ACHN (cell line): Measurements from ENCODE around the gene ZP1.

Experiments
- DNase-seq: peaks from one replicate; pipeline ENCODE4 v3.0.0-alpha.2; 2015
- in situ Hi-C: cut with HindIII; loops from 2 replicates; pipeline ENCODE4 v1.10.0; 2017; ENCODE audit warnings: low sequenced_read_pairs, low pct_ligation_motif_present, low pct_unique_long_range_greater_than_20kb

Gene ZP1

DNA sequence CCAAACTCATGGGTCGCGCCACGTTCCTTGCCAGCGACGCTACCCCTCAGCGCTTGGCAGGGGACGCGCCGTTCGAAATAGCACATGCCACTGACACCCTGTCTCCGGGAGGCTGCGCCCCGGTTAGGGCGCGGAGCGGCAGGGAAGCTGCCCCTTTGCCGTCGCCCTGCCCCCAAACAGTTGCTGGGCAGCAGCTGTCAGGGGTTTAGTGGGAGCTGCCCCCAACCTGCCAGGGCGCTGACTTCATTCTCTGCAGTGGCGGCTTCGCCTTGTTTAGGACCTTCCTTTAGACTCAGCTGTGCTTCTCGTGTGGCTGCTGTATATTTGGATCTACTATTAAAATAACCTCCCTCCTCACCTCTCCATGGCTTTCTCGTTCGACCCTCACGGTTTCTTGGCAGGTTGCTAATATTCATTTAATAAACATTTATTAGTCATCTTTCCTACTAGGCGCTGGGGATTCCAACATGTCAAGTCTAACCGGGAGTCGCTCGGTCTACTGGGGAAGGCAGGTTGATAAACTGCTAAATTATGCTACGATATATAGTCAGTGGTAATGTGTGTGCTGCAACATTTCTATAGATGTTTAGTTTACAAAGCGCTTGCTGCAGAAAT lies 47.4 kb downstream of the ZP1 start:
- in situ Hi-C loops = no loop called here
- DNase-seq = peak; percentile 32

DNA sequence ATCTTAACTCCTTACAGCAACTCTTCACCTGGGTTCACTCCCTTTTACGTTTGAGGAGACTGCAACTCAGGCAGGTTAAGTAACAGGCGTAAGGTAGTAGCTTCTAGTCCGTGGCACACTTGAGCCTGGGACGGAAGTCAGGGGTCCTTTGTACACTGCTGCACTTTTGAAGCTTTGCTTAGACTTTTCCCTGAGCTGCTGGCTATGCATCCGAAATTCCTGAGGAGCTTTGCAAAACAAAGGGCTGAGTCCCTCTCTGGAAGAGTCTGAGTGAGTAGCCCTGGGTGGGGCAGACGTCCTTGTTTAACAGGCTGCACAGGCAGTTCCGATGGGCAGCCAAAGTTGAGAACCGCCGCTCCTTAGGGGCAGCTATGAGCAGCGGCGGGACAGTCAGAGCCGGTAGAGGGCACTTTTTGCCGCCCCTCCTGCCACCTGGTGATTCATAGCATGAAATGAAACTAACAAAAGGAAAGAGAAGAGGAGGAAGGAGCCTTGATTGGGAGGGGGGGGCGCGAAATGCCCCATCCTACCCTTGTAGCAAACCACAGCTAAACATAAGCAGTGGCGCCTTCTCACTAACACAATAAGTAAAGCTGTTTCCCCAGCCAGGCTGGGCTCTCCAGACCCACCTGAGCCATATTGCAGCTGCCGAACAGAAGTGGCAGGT lies 48.0 kb downstream of the ZP1 start:
- peak; percentile 79 for DNase-seq
- in situ Hi-C loops = no loop called here

DNA sequence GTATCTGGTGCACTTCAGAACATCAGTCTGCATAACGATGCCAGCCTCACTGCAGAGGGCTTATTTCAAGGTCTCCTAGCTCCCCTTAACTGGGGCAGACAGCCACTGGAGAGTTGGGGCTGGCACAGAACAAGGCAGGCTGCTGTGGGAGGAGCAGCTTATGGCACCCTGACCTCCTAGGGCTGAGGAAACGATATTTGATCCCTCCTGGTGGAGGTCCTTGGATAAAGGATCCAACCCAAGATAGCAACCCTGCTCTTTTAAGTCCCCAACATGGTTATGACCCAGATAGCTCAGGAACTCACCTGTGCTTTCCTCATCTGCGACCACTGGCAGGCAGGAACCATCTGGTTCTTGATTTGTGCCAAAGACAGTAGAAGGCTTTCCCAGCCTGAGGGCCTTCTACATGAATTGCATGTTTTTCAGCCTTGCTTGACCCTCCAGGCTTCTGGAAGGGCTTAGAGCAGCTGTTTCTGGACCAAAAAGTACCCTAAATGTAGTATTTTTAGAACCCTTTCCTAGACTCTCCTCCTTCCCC lies 49.4 kb downstream of the ZP1 start:
- in situ Hi-C loops = no loop called here
- DNase-seq = no peak

- no peak for DNase-seq
- in situ Hi-C loops = no loop called here
Observed at GRCh38 chr11:60917267-60917666, 49.9 kb downstream of the ZP1 start.

- in situ Hi-C loops = no loop called here
- no peak for DNase-seq
Observed at GRCh38 chr11:60918251-60918938, 51.1 kb downstream of the ZP1 start.

- DNase-seq = peak; percentile 39
- in situ Hi-C loops = no loop called here
Observed at GRCh38 chr11:60918939-60919265, 51.6 kb downstream of the ZP1 start.

GRCh38 chr11:60919320-60919719 lies 52.0 kb downstream of the ZP1 start:
- in situ Hi-C loops = no loop called here
- DNase-seq = no peak

DNA sequence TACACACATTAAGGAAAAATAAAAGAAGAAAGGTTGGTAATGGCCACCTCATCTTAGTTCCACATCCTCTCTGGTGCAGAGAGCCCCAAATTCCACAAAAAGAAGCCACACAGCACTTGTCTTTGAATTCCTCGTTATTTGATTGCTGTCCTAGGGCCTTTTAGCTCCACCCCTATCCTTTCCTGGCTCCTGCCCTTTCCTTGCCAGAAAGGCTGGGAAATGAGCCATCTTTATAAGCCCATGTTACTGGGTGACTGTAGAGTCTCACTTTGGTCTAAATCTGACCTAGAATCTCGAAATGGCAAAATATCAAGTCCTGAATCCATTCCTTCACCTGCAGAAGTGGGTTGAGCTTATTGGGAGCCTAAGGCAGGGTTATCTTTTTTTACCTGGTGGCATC lies 52.6 kb downstream of the ZP1 start:
- DNase-seq = no peak
- in situ Hi-C loops = no loop called here

- no peak for DNase-seq
- in situ Hi-C loops = no loop called here
Observed at GRCh38 chr11:60921259-60921658, 53.9 kb downstream of the ZP1 start.

GRCh38 chr11:60921777-60922335 lies 54.5 kb downstream of the ZP1 start:
- DNase-seq = no peak
- in situ Hi-C loops = no loop called here

DNA sequence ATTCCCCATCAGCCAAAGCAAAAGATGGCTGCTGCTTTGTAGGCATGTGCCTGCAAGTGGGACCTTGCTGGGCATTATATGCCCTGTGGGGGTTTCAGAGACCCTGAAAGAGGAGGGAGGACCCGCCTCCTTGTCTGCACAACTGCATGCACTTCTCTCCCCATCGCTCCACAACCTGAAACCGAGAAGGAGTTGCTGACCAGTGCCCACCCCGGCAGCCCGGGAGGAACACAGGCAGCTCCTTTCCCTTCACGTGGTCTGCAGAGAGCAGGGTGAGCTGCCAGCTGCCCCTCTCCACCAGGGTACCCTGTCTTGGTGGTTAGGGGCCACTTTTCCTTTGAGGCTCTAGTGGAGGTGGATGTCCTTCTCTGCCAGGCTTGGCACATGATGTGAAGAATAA lies 55.6 kb downstream of the ZP1 start:
- in situ Hi-C loops = no loop called here
- DNase-seq = no peak

- in situ Hi-C loops = no loop called here
- DNase-seq = no peak
Observed at GRCh38 chr11:60923326-60923725, 56.0 kb downstream of the ZP1 start.

DNA sequence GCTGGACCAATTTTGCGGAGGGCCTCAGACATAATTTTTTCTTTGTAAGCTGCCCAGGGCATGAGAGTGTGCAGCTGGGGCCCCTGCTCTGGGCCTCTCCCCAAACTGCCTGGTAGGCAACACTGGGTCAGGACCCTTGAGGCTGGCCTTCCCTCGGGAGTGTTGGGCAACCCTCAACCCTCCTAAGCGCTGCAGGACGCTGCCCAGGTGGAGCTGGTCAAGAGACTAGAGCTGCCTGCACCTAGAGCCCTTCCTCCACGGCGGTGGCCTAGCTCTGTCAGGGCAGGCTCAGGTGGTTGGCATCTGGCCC lies 56.4 kb downstream of the ZP1 start:
- no peak for DNase-seq
- in situ Hi-C loops = no loop called here

DNA sequence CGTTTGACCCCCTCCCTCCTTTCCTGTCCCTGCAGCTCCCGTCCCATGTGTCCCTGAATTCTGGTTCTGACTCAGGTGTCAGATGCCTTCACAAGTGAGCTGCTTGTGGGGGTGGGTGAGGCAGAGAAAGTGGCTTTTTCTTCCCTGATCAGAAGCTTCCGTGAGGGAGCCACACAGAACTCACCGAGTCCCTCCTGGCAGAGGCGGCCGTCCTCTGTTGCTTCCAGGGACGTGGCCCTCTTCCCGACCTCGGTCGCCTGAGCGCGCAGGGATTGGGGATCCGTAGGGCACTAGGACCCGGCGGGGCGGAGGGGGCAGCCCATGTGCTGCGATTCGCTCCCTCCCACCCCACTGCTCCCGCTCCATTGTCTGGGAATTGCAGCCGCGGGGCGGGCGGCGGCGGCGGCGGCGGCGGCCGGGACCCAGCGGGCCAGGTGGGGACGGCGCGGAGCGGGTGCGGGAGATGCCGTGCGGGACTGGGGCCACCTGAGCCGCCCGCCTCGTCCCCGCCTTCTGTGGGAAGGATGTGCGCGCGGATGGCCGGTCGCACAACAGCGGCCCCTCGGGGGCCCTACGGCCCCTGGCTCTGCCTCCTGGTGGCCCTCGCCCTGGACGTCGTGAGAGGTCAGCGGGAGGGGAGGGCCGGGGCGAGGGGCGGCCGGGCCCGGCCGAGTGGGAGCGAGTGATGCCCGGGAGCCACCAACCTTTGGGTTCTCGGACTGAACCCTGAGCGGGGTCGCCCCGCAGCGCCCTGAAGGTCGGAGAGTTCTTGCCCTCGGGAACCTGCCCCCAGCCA lies 57.0 kb downstream of the ZP1 start, which contains the start of gene TMEM132A:
TMEM132A (plus strand) TSS at position 351 of the 796 bp plus-strand sequence; CDS start at position 525, 174 bp downstream.
- in situ Hi-C loops = no loop called here
- DNase-seq = peak; percentile 64
